Ascending aorta (tissue), 2 donors: ENCODE data around the gene THRB. TPM values are rescaled to one million over a fixed set of nuclear protein-coding genes. Genes with fewer than 3 reads are reported as not detected.

Experiments
- DNase-seq, 2 donors: peaks; one replicate each; pipeline ENCODE4 v3.0.0-alpha.2; 2019; ENCODE audit warnings: low spot score in 2 of 2
- H3K27ac ChIP-seq, 2 donors: fragments of 200-600 bp; sonication (generic); one replicate each; pipeline ENCODE4 v1.5.1; 2016 to 2017; ENCODE audit warnings: mild to moderate bottlenecking in 1 of 2
- H3K27me3 ChIP-seq: fragments of 200-600 bp; sonication (generic); one replicate; pipeline ENCODE4 v1.5.1; 2017
- H3K36me3 ChIP-seq, 2 donors: fragments of 200-600 bp; sonication (generic); one replicate each; pipeline ENCODE4 v1.5.1; 2016
- H3K4me1 ChIP-seq, 2 donors: fragments of 200-600 bp; sonication (generic); one replicate each; pipeline ENCODE4 v1.5.1; 2016 to 2017; ENCODE audit warnings: mild to moderate bottlenecking in 1 of 2
- H3K4me3 ChIP-seq, 2 donors: fragments of 200-600 bp; sonication (generic); one replicate each; pipeline ENCODE4 v1.5.1; 2016 to 2017; ENCODE audit warnings: mild to moderate bottlenecking in 1 of 2
- H3K9me3 ChIP-seq, 2 donors: fragments of 200-600 bp; sonication (generic); one replicate each; pipeline ENCODE4 v1.5.1; 2016
- intact Hi-C: fragments of 100-400 bp; cut with DNase I; formaldehyde crosslinking; loops from one replicate; pipeline ENCODE4 v1.15.1; 2023
- total RNA-seq: library from RNA; depleted of rRNA; stranded (reverse); fragments of >200 nt; gene quantifications from one replicate; pipeline ENCODE4 v1.1.0, GENCODE V29; 2016
- TF ChIP-seq, protein P1 (sequence below), 3 experiments: fragments of 200-600 bp in 2 of 3; fragments of 450-650 bp in 1 of 3; sonication (generic) in 2 of 3; IDR thresholded peaks; one replicate each; pipeline ENCODE4 v1.5.1; 2016 to 2019; ENCODE audit warnings: antibody characterized with exemption in 3 of 3, mild to moderate bottlenecking in 1 of 3, moderate library complexity in 1 of 3

Gene THRB
- total RNA-seq, 1 donor from 2014 or later, result 24.7 TPM

DNA sequence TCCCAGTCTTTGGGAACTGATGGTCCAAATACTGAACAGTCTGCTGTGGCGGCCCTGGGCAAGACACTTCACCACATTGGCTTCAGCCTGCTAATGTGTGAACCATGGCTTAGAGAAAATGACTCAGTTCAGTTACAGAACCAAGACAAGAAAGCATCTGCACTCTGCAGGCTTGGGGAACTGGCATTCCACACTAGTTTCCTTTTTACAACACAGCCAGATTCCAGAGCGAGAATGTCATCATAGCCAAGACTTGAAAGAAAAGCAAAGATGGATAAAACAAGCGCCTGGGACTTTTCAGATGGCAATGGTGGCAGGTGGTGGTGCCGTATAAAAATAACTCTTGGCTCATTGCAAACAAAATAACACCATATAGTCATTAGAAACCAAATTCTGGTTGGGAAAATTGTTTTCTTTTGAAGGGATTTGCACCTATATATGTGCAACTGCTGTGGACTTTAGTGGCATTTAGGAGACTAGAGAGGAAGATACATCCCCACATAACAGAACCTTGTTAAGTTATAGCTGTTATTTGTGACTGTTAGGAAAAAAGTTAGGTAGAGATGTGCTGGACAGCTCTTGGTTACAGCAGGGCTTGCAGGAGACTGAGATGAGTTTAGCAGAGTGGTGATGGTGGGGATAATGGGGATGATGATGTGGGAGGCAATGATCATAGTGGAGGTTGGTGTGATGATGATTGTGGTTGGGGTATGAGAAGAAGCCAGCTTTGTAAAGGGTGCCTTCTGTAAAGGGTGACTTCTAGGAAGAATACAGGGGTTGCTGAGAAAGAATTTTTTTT is 273.6 kb downstream of the THRB start:
- peaks cover 12 to 64% of the 10 kb centered on the region in 2 donors for H3K4me1 ChIP-seq
- no peak overlapping the region for H3K4me3 ChIP-seq
- peak overlapping the region; percentile 82 to 84 for H3K27ac ChIP-seq
- peak; percentile 24 to 91 for DNase-seq
- intact Hi-C loops, result loop anchor here (5.0 kb wide), 2 partner anchors 34 to 74 kb away; no protein-coding TSS in a partner anchor
- TF ChIP-seq, protein P1, sequence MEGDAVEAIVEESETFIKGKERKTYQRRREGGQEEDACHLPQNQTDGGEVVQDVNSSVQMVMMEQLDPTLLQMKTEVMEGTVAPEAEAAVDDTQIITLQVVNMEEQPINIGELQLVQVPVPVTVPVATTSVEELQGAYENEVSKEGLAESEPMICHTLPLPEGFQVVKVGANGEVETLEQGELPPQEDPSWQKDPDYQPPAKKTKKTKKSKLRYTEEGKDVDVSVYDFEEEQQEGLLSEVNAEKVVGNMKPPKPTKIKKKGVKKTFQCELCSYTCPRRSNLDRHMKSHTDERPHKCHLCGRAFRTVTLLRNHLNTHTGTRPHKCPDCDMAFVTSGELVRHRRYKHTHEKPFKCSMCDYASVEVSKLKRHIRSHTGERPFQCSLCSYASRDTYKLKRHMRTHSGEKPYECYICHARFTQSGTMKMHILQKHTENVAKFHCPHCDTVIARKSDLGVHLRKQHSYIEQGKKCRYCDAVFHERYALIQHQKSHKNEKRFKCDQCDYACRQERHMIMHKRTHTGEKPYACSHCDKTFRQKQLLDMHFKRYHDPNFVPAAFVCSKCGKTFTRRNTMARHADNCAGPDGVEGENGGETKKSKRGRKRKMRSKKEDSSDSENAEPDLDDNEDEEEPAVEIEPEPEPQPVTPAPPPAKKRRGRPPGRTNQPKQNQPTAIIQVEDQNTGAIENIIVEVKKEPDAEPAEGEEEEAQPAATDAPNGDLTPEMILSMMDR (IDR thresholded peaks at IDR 0.05), result no peak
- no peaks in the 10 kb centered on the region for H3K27me3 ChIP-seq
- peaks cover 0 to 6% of the 10 kb centered on the region in 2 donors for H3K9me3 ChIP-seq
- H3K36me3 ChIP-seq, result no peaks in the 10 kb centered on the region

DNA sequence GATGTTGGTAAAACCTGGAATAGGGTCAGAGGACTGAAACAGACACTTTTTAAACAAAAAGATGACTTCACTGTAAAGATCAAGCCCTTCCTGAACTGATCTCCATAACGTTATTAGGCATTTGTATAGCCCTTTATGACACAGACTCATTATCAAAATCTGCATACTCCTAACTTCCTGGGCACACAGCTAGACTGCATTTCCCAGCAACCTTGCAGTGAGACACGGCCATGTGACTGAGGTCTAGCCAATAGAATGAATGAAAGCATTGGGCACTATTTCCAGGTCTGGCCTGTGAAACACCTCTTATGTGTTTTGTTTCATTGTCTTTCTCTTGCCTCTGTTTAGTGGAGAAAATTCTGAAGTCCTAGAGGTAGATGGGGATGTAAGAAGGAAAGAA is 279.1 kb downstream of the THRB start:
- intact Hi-C loops, result no loop called here
- Histone ChIP-seq H3K27ac (peak overlapping the region; percentile 71 to 74), H3K4me1 (peaks cover 19 to 58% of the 10 kb centered on the region in 2 donors), H3K9me3 (no peaks in the 10 kb centered on the region), H3K27me3 (no peaks in the 10 kb centered on the region), H3K4me3 (no peak overlapping the region), H3K36me3 (no peaks in the 10 kb centered on the region)
- TF ChIP-seq, protein P1 (IDR thresholded peaks at IDR 0.05), result no peak
- no peak for DNase-seq

DNA sequence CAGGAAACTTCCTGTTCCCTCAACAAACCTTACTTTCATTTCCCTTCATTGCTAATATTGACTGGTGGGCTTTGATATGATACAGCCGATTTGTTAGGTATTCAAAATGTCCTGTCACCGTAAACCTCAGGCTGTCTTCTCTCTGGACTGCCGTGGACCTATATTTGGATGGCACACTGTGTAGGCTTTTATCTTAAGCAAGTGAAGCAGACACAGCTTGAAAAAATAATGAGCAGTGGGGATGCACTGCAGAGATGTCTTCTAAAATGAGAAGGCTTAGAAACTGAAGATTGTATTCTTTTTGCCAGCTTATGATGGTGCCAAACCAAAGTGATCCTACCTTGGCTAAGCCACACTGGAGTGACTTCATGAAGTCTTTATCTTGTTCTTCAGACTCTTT is 283.3 kb downstream of the THRB start:
- Histone ChIP-seq H3K36me3 (no peaks in the 10 kb centered on the region), H3K4me3 (no peak overlapping the region), H3K27me3 (no peaks in the 10 kb centered on the region), H3K4me1 (peaks cover 10 to 32% of the 10 kb centered on the region in 2 donors), H3K27ac (peak overlapping the region; percentile 71 to 84), H3K9me3 (no peaks in the 10 kb centered on the region)
- DNase-seq, result no peak
- intact Hi-C loops, result no loop called here
- TF ChIP-seq, protein P1 (IDR thresholded peaks at IDR 0.05), result no peak

DNA sequence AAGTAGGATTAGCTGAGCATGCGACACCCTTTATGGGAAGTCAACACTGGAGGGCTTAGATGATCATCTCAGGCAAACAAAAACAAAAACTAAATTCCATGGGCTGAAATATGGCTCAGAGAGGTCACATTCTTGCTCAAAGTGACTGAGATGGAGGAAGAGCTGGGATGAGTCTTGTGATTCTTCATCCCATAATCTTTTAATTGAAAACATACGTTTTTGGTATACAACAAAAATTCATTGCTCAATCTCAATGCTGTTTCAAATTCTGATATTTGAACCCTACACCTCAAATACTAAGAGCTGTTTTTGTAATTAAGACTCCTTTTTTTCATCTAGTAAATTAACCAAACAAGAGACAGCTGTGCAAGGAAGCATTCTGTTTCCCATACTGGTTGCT is 292.6 kb downstream of the THRB start:
- Histone ChIP-seq H3K9me3 (no peaks in the 10 kb centered on the region), H3K27ac (no peak overlapping the region), H3K4me3 (no peak overlapping the region), H3K36me3 (no peaks in the 10 kb centered on the region), H3K4me1 (peaks cover 0 to 9% of the 10 kb centered on the region in 2 donors), H3K27me3 (no peaks in the 10 kb centered on the region)
- DNase-seq, result no peak
- intact Hi-C loops, result no loop called here
- TF ChIP-seq, protein P1 (IDR thresholded peaks at IDR 0.05), result no peak

DNA sequence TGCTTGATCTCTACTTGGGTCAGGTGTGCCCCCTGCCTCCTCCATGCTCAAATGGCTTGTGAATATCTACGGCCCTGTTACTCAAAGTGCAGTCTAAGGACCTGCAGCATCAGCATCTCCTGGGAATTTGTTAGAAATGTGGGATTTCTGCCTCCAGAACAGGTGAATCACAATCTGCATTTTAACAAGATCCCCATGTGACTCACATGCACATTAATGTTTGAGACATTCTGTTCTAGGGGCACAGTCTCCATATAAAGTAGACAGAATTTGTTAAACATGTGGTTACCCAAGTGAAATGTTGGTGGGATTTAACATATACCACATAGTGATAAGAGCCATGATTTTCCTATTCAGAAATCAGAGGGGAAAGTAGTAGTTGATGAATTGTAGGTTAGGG is 293.3 kb downstream of the THRB start:
- no peak for DNase-seq
- Histone ChIP-seq H3K4me1 (peaks cover 0 to 9% of the 10 kb centered on the region in 2 donors), H3K4me3 (no peak overlapping the region), H3K27me3 (no peaks in the 10 kb centered on the region), H3K9me3 (no peaks in the 10 kb centered on the region), H3K27ac (no peak overlapping the region), H3K36me3 (no peaks in the 10 kb centered on the region)
- intact Hi-C loops, result no loop called here
- TF ChIP-seq, protein P1 (IDR thresholded peaks at IDR 0.05), result no peak
